Chondrocyte (in vitro differentiated cells): ENCODE measurements around the gene TRPM3. TPM values are rescaled to one million over a fixed set of nuclear protein-coding genes. Genes with fewer than 3 reads are reported as not detected.

Experiments
- DNase-seq: peaks from one replicate; pipeline ENCODE4 v3.0.0; 2021; ENCODE audit warnings: mixed read lengths, low spot score
- H3K27ac Mint-ChIP-seq: one replicate; pipeline ENCODE4 v1.8.0; 2021; ENCODE audit warnings: mild to moderate bottlenecking, moderate library complexity, mixed read lengths; ENCODE audit not compliant: unreplicated experiment
- H3K27me3 Mint-ChIP-seq: 2 replicates; pipeline ENCODE4 v1.8.0; 2021; ENCODE audit warnings: low read depth, mixed read lengths
- H3K36me3 Mint-ChIP-seq: 2 replicates; pipeline ENCODE4 v1.8.0; 2021; ENCODE audit warnings: low read depth, mixed read lengths
- H3K4me1 Mint-ChIP-seq: 2 replicates; pipeline ENCODE4 v1.8.0; 2021; ENCODE audit warnings: low read depth, mild to moderate bottlenecking, mixed read lengths
- H3K4me3 Mint-ChIP-seq: one replicate; pipeline ENCODE4 v1.8.0; 2021; ENCODE audit warnings: mild to moderate bottlenecking, moderate library complexity, mixed read lengths; ENCODE audit not compliant: unreplicated experiment
- H3K9me3 Mint-ChIP-seq: 2 replicates; pipeline ENCODE4 v1.8.0; 2021; ENCODE audit warnings: low read depth, mixed read lengths
- CTCF ChIP-seq: fragments of 200-600 bp; sonication (generic); IDR thresholded peaks from 2 replicates; pipeline ENCODE4 v1.5.0; 2021; ENCODE audit warnings: antibody characterized with exemption, mild to moderate bottlenecking, moderate library complexity
- total RNA-seq: library from RNA; stranded (reverse); gene quantifications from 3 replicates; pipeline ENCODE4 v1.2.1, GENCODE V29; 2021

TRPM3 gene
- total RNA-seq, 1 donor from 2014 or later: not detected

DNA sequence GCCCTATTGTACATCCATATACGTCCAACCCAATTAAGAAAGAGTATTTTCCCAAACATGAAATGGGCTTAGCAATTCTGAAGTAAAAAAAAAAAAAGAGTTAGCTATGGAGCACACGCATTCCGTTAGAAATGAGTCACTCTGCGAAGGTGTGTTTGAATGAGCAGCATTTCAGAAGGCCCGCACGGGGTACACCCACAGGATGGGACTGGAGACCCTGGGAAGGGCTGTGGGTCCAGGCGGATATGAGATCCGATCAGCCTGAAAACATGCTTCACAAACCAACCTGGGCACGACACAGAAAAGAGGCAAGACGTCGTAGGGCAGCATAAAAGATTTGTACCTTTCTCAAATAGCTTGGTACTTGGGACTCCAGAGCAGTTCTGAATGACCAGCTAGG, 533.0 kb downstream of the TRPM3 start:
- H3K9me3 Mint-ChIP-seq: no peaks in the 10 kb centered on the region
- H3K36me3 Mint-ChIP-seq: no peaks in the 10 kb centered on the region
- H3K4me3 Mint-ChIP-seq: no peak overlapping the region
- no peak for TF ChIP-seq CTCF
- DNase-seq: no peak
- H3K27ac Mint-ChIP-seq: no peak overlapping the region
- no peaks in the 10 kb centered on the region for H3K4me1 Mint-ChIP-seq
- H3K27me3 Mint-ChIP-seq: no peaks in the 10 kb centered on the region

GRCh38 chr9:70587201-70587600, 534.2 kb downstream of the TRPM3 start:
- DNase-seq: no peak

GRCh38 chr9:70586476-70586875, 534.9 kb downstream of the TRPM3 start:
- Mint-ChIP-seq H3K27ac (no peak overlapping the region), H3K36me3 (no peaks in the 10 kb centered on the region), H3K4me3 (no peak overlapping the region), H3K9me3 (no peaks in the 10 kb centered on the region), H3K27me3 (no peaks in the 10 kb centered on the region), H3K4me1 (peaks cover 5% of the 10 kb centered on the region)
- no peak for TF ChIP-seq CTCF
- no peak for DNase-seq

More at GRCh38 chr9:70587201-70587600, 534.2 kb downstream of the TRPM3 start:
- Mint-ChIP-seq H3K27ac (no peak overlapping the region), H3K36me3 (no peaks in the 10 kb centered on the region), H3K9me3 (no peaks in the 10 kb centered on the region), H3K4me1 (peaks cover under 1% of the 10 kb centered on the region), H3K27me3 (no peaks in the 10 kb centered on the region), H3K4me3 (no peak overlapping the region)
- TF ChIP-seq CTCF: no peak

DNA sequence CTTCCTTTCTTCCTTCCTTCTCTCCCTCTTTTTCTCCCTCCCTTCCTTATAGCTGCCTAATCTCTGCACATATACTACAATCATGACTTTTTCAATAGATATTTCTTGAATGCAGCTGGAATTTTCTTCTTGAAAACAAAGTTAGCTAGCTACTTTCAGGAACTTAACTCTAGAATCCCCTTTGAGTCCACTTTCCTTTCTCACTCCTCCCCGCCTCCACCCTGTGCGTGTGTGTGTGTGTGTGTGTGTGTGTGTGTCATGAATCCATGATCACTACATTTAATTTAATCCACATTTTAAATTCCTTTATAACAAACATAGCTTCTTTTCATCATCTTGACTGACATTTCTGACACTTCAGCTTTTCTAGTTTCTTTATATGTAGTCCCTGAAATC, 539.5 kb downstream of the TRPM3 start:
- DNase-seq: no peak
- H3K27me3 Mint-ChIP-seq: no peaks in the 10 kb centered on the region
- no peak overlapping the region for H3K27ac Mint-ChIP-seq
- no peak overlapping the region for H3K4me3 Mint-ChIP-seq
- peaks cover 11% of the 10 kb centered on the region for H3K4me1 Mint-ChIP-seq
- TF ChIP-seq CTCF: no peak
- no peaks in the 10 kb centered on the region for H3K9me3 Mint-ChIP-seq
- no peaks in the 10 kb centered on the region for H3K36me3 Mint-ChIP-seq

DNA sequence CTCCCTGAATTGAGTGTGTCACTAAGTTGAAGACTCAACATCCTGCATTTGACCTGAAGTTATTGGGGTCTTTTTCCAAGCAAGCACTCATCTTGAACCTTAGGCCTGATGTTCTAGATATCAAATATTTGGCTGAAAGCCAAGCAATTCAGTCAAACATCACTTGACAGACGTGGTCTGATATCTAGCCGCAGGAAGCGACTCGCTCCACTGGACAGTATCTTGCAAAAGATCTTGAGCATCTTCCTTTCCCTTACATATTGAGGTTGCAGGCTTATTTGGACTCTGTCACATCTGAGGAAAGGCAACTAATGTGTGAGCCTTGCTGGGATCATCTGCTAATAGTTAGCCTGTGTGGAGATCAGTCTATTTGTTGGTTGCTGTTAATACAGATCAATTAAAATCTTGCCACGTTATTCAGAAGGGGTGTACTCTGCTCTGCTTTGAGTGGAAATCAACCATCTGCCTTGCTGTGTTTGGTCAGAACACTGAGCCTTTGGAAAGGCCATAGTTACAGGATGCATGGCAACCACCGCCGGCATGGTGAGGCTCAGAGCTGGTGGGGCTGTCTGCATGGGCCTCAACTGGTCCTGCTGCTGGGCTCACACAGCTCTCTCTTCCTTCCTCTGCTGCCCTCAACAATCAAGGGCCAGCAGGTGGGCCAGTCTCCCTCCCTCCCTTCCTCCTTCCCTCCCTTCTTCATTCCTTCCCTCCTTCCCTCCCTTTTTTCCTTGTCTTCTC, 540.0 kb downstream of the TRPM3 start:
- DNase-seq: no peak
- Mint-ChIP-seq H3K9me3 (no peaks in the 10 kb centered on the region), H3K27me3 (no peaks in the 10 kb centered on the region), H3K36me3 (no peaks in the 10 kb centered on the region), H3K27ac (no peak overlapping the region), H3K4me3 (no peak overlapping the region), H3K4me1 (peaks cover 14% of the 10 kb centered on the region)
- no peak for TF ChIP-seq CTCF
